IPS-20b (cell line): ENCODE measurements around the gene NFE2L1.
"Not testable (repeated sequence)": the region's sequence is repeated elsewhere in the genome, so short reads cannot be mapped to it uniquely, and the experiment has no call there.

ENCODE experiments used
- H3K27ac ChIP-seq: one replicate; pipeline ENCODE4 v1.5.1; 2013; ENCODE audit warnings: low read length
- H3K27me3 ChIP-seq: 2 replicates; pipeline ENCODE4 v1.6.1; 2013; ENCODE audit warnings: mild to moderate bottlenecking, low read length, inconsistent platforms; ENCODE audit not compliant: insufficient read depth
- H3K36me3 ChIP-seq: 2 replicates; pipeline ENCODE4 v1.6.1; 2013; ENCODE audit warnings: low read depth, mild to moderate bottlenecking, inconsistent platforms, low read length, moderate library complexity; ENCODE audit not compliant: insufficient read depth
- H3K4me1 ChIP-seq: 2 replicates; pipeline ENCODE4 v1.6.1; 2013; ENCODE audit warnings: mild to moderate bottlenecking, control low read depth, inconsistent platforms, low read length, moderate library complexity; ENCODE audit not compliant: insufficient read depth
- H3K4me3 ChIP-seq: 2 replicates; pipeline ENCODE4 v1.5.1; 2013; ENCODE audit warnings: mild to moderate bottlenecking, low read length, inconsistent platforms
- H3K9ac ChIP-seq: 2 replicates; pipeline ENCODE4 v1.6.1; 2013; ENCODE audit warnings: low read depth, mild to moderate bottlenecking, inconsistent platforms, low read length, moderate library complexity
- H3K9me3 ChIP-seq: 2 replicates; pipeline ENCODE4 v1.6.1; 2013; ENCODE audit warnings: mild to moderate bottlenecking, low read depth, low read length, inconsistent platforms; ENCODE audit not compliant: insufficient read depth

NFE2L1 gene

GRCh38 chr17:48074322-48075081, 26.3 kb downstream of the NFE2L1 start:
- Histone ChIP-seq H3K4me3 (no peak overlapping the region), H3K27ac (no peak overlapping the region)

GRCh38 chr17:48077152-48077551, 29.0 kb downstream of the NFE2L1 start:
- not testable (repeated sequence) for H3K4me1 ChIP-seq, H3K9me3 ChIP-seq, H3K27me3 ChIP-seq, H3K4me3 ChIP-seq, H3K27ac ChIP-seq, H3K9ac ChIP-seq
- peaks cover 47% of the 10 kb centered on the region for H3K36me3 ChIP-seq

More at GRCh38 chr17:48074322-48075081, 26.3 kb downstream of the NFE2L1 start:
- no peak overlapping the region for H3K9ac ChIP-seq
- H3K9me3 ChIP-seq, result no peaks in the 10 kb centered on the region
- peaks cover 73% of the 10 kb centered on the region for H3K36me3 ChIP-seq
- H3K27me3 ChIP-seq, result no peaks in the 10 kb centered on the region
- no peaks in the 10 kb centered on the region for H3K4me1 ChIP-seq

DNA sequence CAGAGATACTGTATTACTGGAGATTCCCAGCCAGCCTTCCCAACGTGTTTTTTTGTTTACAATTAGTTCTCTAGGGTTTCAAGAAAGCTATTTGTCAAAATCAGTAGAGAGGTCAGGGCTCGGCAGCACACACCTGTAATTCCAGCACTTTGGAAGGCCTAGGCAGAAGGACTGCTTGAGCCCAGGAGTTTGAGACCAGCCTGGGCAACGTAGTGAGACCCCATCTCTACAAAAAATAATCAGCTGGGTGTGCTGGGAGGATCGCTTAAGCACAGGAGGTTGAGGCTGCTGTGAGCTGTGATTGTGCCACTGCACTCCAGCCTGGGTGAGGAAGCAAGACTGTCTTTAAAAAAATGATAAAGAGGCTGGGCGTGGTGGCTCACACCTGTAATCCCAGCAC, 33.7 kb downstream of the NFE2L1 start:
- peaks cover 2% of the 10 kb centered on the region; the same call in 1 of the 2 replicates for H3K36me3 ChIP-seq
- no peak overlapping the region for H3K4me3 ChIP-seq
- no peak overlapping the region for H3K9ac ChIP-seq
- H3K27me3 ChIP-seq, result no peaks in the 10 kb centered on the region
- no peak overlapping the region for H3K27ac ChIP-seq
- no peaks in the 10 kb centered on the region for H3K4me1 ChIP-seq
- H3K9me3 ChIP-seq, result no peaks in the 10 kb centered on the region

DNA sequence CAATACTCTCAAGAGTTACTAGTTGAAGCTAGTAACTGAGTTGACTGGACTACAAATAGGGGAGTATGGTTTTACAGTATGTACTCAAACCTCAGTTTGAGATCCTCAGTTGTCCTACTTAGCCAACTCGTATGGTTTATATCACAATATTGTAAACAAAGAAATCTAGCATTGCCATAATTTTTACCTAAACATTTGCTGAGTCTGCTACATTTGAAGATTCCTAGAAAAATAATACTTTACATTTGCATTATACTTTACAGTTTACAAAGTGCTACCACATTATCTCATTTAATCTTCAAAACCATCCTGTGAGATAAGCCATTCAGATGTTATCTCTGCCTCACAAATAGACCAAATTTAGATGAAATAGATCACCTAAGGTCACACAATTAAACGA, 36.8 kb downstream of the NFE2L1 start:
- Histone ChIP-seq H3K9ac (no peak overlapping the region), H3K27me3 (no peaks in the 10 kb centered on the region)

GRCh38 chr17:48093341-48094045, 45.3 kb downstream of the NFE2L1 start:
- H3K27me3 ChIP-seq, result no peaks in the 10 kb centered on the region
- H3K36me3 ChIP-seq, result peaks cover 12% of the 10 kb centered on the region; the same call in 1 of the 2 replicates
- no peaks in the 10 kb centered on the region for H3K4me1 ChIP-seq
- no peak overlapping the region for H3K27ac ChIP-seq
- H3K9me3 ChIP-seq, result no peaks in the 10 kb centered on the region
- no peak overlapping the region for H3K9ac ChIP-seq
- H3K4me3 ChIP-seq, result no peak overlapping the region

More for the DNA sequence above, 36.8 kb downstream of the NFE2L1 start:
- H3K36me3 ChIP-seq, result no peaks in the 10 kb centered on the region
- no peaks in the 10 kb centered on the region for H3K4me1 ChIP-seq
- no peak overlapping the region for H3K4me3 ChIP-seq
- H3K27ac ChIP-seq, result no peak overlapping the region
- H3K9me3 ChIP-seq, result no peaks in the 10 kb centered on the region

- H3K27me3 ChIP-seq, result no peaks in the 10 kb centered on the region
- no peaks in the 10 kb centered on the region for H3K9me3 ChIP-seq
- no peaks in the 10 kb centered on the region; the same call in 1 of the 2 replicates for H3K4me1 ChIP-seq
- no peak overlapping the region for H3K4me3 ChIP-seq
- peaks cover 12% of the 10 kb centered on the region; the same call in 1 of the 2 replicates for H3K36me3 ChIP-seq
- H3K9ac ChIP-seq, result no peak overlapping the region
- H3K27ac ChIP-seq, result no peak overlapping the region
Measured at GRCh38 chr17:48095611-48096010, 47.5 kb downstream of the NFE2L1 start.

GRCh38 chr17:48100160-48100559, 52.0 kb downstream of the NFE2L1 start:
- no peaks in the 10 kb centered on the region for H3K27me3 ChIP-seq
- H3K9me3 ChIP-seq, result no peaks in the 10 kb centered on the region
- peak overlapping the region; percentile 92; the same call in 1 of the 2 replicates for H3K9ac ChIP-seq
- peaks cover 12% of the 10 kb centered on the region; the same call in 1 of the 2 replicates for H3K36me3 ChIP-seq
- no peak overlapping the region for H3K27ac ChIP-seq
- H3K4me3 ChIP-seq, result peak overlapping the region; percentile 78
- no peaks in the 10 kb centered on the region; the same call in 1 of the 2 replicates for H3K4me1 ChIP-seq

- no peaks in the 10 kb centered on the region for H3K9me3 ChIP-seq
- peak overlapping the region; percentile 78 for H3K4me3 ChIP-seq
- no peaks in the 10 kb centered on the region for H3K27me3 ChIP-seq
- H3K36me3 ChIP-seq, result peaks cover 9% of the 10 kb centered on the region; the same call in 1 of the 2 replicates
- H3K27ac ChIP-seq, result no peak overlapping the region
- H3K4me1 ChIP-seq, result no peaks in the 10 kb centered on the region; the same call in 1 of the 2 replicates
- H3K9ac ChIP-seq, result peak overlapping the region; percentile 92
Measured at GRCh38 chr17:48100591-48101011, 52.4 kb downstream of the NFE2L1 start.

- Histone ChIP-seq H3K27ac (no peak within 1 kb of the TSS), H3K9me3 (no peaks in the 10 kb centered on the region), H3K27me3 (no peaks in the 10 kb centered on the region; the same call in 1 of the 2 replicates), H3K36me3 (0 out of 2 replicates have a peak, but pooled peaks cover 5% of the 10 kb centered on the region), H3K4me3 (peak within 1 kb of the TSS; percentile 78), H3K4me1 (no peaks in the 10 kb centered on the region; the same call in 1 of the 2 replicates), H3K9ac (peak within 1 kb of the TSS; percentile 92)
Measured at GRCh38 chr17:48101012-48101720, 53.0 kb downstream of the NFE2L1 start, which contains the start of gene CBX1. Gene CBX1 (minus strand): TSS chr17:48101478. CDS start chr17:48077004, 24,474 bp downstream.

DNA sequence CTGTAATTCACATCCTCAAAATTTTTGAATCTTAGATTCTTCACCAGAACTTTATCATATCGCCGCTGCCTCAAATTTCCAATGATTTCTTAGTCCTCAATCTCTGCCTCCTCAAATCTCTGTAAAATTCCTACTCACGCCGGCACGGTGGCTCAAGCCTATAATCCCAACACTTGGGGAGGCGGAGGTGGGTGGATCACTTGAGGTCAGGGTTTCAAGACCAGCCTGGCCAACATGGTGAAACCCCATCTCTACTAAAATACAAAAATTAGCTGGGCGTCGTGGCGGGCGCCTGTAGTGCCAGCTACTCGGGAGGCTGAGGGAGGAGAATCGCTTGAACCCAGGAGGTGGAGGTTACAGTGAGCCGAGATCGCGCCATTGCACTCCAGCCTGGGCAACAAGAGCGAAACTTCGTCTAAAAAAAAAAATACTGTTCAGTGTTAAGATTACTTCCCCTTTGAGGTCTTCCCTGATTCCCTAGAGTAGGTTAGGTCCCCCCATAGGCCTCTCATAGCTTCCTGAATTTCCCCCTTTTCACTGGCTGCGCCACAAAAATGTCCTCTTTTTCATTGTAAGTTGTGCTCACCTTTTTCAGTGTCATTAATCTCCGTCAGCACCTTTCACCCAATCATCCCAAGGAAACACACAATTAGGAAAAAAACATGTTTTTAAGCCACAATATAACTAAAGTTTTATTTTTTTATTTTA, 54.0 kb downstream of the NFE2L1 start:
- no peaks in the 10 kb centered on the region; the same call in 1 of the 2 replicates for H3K4me1 ChIP-seq
- peak overlapping the region; percentile 78; the same call in 1 of the 2 replicates for H3K4me3 ChIP-seq
- H3K9me3 ChIP-seq, result no peaks in the 10 kb centered on the region
- 0 out of 2 replicates have a peak, but pooled peaks cover 4% of the 10 kb centered on the region for H3K36me3 ChIP-seq
- peak overlapping the region; percentile 92; the same call in 1 of the 2 replicates for H3K9ac ChIP-seq
- H3K27me3 ChIP-seq, result no peaks in the 10 kb centered on the region; the same call in 1 of the 2 replicates
- no peak overlapping the region for H3K27ac ChIP-seq
